Glomerular visceral epithelial cell (primary cell): ENCODE results near the gene CARM1.
"Not testable (repeated sequence)": the region's sequence is repeated elsewhere in the genome, so short reads cannot be mapped to it uniquely, and the experiment has no call there.

ENCODE experiments used
- DNase-seq: peaks from one replicate; pipeline ENCODE4 v3.0.0-alpha.2; 2016; ENCODE audit errors: extremely low spot score

Gene CARM1

DNA sequence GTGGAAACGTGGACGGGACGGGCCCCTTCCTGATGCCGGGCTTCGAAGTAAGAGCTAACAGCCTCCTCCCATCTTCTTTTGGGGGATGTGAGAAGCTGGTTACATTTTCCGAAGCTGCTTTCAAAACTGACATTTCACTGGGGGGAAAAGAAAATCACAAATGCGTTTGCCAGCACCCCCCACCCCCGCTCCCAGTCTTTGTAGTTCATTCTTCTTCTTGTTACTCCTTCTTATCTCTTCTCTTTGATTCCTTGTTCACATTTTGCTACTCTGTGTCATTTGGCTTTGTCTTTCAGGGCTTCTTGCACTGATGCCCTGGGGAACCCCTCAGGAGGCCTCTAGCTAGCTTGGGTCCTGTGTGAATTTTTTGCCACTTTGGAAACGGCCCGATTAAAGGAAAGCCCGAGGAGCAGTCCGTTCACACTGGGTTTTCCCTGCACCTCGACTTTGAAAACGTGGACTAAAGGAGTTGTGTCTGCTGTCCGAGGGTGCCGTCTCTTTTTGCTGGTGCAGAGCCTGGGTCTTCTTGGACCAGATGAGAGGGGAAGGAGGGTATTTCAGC, 1.3 kb downstream of the CARM1 start:
- no peak for DNase-seq

DNA sequence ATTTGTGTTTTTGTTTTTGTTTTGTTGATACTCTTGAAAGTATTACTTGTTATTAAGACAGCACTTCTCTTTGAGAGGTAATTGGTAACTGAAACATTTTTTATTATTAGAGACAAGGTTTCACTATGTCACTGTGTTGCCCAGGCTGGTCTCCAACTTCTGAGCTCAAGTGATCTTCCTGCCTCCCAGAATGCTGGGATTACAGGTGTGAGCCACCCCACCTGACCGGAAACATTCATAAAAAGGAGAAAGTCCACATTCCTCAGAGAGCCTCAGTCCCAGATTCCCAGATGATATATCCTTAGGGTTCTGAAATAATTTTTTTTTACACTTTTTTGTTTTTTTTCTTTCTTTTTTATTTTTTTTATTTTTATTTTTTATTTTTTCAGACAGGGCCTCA, 2.7 kb downstream of the CARM1 start:
- no peak for DNase-seq

DNA sequence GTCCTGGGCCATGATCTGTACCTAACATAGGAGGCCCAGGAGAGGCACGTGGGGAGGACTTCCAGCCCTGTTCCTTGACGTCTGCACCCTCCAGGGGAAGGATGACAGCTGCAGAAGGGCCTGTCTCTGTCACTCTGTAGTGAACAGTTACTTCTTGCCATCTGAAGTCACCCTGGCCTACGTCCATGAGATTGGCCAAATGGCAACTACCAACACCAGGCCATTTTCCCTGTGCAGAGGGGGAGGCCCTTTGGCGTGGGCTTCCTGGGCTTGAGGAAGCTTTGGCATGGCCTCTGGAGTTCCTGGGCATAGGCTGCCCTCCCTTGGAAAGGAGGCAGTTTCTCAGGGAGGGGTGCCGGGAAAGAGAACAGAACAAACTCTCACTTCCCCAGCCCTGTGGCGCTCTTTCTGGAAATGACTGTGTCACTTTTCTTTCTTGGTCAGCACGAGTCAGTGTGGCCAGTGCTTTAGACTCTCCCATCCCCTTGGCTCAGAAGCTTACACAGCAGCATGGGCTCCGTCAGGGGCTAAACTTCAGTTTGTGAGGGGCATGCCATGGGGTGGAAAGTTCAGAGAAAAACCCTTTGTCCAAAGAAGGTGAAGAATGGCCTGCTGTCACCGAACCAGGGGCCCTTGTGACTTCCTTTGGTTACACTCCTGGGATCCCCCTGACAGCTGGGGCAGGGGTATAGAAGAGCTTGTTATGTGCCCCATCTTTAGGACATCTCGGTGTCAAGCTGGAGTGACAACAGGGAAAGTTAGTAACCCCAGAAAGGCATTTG, 5.3 kb downstream of the CARM1 start:
- DNase-seq: no peak

DNA sequence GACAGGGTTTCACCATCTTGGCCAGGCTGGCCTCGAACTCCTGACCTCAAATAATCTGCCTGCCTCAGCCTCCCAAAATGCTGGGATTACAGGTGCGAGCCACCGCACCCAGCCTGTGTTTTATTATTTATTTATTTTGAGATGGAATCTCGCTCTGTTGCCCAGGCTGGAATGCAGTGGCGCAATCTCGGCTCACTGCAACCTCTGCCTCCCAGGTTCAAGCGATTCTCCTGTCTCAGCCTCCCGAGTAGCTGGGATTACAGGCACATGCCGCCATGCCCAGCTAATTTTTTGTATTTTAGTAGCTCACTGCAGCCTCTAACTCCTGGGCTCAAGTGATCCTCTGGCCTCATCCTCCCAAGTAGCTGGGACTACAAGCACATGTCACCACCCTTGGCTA, 6.3 kb downstream of the CARM1 start:
- DNase-seq: not testable (repeated sequence)

DNA sequence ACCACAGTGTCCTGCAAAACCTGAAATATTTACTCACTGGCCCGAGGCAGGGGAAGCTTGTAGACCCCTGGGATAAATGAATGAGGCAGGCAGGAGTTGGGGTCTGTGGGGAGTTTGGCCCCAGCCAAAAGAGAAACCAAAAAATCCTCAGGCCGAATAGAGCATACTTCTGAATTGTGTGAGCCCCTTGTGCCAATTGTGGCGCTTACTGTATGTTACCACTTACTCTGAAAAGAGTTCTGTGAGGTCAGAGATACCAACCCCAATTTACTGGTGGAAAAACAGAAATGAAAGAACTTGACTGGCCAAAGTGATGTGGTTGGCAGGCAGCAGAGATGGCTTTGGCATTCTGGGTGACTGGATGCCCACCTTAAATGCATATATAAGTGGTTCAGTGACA, 6.9 kb downstream of the CARM1 start:
- no peak for DNase-seq

DNA sequence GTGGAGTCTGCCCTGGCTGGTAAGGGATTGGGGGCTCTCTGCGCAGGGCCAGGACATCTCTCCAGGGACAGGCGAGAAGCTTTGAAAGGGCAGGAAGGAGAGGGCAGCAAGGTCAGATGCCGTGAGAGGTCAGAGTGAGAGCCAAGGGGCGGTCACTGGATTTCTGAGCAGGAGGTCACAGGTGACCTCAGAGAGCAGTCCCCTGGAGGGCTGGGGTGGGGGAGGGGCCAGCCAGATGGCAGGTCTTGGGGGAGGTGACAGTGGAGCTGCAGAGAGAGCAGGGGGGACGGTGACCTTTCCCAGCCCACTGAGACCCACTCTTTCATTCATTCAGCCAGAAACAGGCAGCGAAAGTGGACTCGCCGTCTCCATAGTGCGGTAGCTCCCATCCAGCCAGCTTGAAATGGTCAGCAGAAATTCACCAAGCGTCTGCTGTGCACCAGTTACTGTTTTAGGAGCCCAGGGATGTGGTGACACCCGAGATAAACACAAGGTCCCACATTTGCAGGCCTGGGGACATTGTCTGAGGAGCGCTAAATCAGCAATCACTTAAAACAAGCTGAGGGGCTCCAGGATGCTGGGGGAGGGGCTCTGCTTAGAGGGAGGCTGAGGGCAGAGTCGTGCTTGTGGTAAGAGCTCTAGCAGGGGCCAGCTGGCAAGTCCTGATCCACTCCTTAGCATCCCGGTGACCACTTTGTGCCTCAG, 10.2 kb downstream of the CARM1 start:
- DNase-seq: no peak

DNA sequence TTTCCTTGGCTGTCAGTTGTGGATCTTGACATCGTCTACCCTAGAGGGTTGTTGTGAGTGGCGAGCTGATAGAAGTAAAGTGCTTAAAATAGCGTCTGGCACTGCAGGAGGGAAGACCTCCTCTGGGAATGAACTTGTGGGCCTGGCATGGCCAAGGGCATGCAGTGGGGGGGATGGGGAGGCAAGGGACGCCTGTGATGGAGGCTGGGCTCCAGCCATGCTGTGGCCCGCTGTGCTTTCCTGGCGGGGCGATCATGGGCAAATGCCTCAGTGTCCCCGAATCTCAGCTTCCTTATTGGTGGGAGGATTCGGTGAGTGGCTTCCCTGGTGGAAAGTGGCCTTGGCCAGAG, 10.7 kb downstream of the CARM1 start:
- DNase-seq: no peak

DNA sequence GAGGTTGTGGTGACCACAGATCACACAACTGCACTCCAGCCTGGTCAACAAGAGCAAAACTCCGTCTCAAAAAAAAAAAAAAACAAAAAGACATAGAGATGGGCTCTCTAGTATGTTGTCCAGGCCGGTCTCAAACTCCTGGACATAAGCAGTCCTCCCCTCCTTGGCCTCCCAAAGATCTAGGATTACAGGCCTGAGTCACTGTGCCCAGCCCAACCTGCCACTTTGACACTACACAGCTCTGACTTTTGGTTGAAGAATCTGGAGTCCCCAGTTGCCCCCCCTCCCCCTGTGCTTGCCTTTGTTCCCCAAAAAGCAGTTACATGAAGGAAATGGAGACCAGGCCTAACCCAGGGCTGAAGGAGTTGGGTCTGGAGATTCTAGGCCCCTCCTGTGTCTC, 12.9 kb downstream of the CARM1 start:
- DNase-seq: no peak

DNA sequence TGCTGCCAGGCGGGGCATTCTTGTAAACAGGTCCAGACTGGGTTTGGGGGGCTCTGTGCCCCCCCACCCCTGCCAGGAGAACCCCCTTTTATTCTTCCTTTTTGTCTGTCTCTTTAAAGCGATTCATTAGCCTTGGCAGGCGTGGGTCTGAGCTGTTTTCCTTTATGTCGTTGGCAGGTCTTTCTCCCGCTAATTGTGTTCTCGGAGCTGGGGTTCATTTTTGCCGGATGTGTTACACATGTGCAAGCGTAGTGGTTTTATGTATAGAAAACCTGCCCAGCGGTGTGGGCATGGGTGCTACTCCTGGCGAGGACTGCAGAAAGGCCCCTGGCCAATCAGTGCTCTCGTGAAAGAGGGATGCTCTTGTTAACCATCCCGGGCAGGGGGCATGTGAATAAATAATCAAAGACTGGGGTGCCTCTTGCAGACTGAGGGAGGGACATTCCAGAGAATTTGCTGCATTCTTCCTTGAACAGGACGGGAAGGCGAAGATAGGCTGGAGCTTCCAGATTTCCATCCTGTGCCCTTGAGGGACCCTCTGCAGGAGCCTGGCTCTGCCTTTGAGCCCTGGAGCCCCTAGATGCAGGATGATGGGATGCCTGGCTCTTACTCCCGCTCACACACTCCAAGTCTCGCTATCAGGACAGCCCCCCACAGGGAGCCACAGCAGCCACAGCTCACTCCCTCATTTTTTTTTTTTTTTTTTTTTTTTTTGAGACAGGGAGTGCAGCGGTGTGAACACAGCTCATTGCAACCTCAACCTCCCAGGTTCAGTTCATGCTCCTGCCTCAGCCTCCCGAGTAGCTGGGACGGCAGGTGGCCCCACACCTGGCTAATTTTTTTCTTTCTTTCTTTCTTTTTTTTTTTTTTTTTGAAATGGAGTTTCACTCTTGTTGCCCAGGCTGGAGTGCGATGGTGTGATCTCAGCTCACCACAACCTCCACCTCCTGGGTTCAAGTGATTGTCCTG, 14.1 kb downstream of the CARM1 start:
- no peak for DNase-seq

DNA sequence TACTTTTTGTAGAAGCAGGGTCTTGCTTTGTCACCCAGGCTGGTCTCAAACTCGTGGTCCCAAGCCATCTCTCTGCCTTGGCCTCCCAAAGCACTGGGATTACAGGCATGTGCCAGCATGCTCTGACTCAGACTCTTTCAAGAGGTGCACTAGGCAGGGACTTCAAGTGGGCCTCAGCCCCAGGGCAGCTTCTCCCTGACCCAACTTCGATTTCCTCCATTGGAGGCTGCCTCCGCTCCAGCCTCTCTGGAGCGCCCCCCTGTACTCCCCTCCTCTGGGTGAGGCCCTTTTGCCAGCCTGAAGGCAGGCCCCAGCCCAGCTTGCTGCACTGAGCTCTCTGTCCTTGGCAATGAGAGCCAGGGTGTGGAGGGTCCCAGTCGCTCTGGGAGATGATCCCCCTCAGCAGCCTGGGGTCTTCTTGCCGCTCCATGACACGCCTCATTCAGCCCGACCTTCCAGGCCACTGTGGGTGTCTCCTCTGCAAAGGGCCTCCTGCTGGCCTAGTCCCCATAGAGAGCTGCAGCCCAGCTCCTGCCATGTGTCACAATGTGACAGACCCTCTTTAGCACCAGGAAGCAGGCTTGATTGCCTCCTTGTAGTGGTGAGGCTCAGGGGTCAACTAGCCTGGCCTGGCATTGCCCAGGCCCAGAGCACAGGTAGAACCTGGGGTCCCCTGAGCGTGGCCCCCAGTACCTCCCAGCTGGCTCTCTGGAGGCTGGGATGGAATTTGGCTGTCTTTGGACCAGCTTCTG, 16.4 kb downstream of the CARM1 start:
- no peak for DNase-seq

DNA sequence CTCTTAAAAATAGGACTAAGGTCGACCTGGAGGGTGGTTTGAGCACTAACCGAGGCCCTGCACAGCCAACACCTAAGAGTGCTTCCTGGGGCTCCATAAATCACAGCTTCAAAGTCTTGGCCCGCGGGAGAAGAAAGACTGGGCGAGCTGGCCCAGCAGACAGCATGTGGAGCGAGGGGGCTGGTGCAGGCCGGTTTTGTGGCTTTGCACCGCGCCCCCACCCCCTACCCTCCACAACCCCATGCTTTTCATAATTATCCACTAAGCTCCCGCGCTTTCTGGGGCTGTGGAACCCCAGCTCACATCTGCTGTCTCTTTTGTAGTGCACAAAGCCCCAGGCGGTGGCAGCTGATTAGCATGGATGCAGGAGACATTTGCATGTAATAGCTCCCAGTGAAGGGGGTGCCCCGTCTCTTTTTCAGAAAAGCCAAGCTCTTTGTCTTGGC, 17.1 kb downstream of the CARM1 start:
- no peak for DNase-seq

DNA sequence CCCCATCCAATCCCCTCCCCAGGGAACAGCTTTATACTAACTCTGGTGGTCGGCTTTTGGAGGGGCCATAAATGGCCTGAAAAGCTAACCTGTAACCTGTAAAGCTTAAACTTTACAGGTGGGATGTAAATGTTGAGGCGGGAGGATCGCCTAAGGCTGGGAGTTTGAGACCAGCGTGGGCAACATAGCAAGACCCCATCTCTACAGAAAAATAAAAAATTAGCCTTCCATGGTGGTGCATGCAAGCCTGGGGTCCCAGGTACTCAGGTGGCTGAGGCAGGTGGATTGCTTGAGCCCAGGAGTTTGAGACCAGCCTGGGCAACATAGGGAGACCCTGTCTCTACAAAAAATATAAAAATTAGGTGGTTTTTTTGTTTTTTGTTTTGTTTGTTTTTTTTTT, 18.5 kb downstream of the CARM1 start:
- DNase-seq: no peak

DNA sequence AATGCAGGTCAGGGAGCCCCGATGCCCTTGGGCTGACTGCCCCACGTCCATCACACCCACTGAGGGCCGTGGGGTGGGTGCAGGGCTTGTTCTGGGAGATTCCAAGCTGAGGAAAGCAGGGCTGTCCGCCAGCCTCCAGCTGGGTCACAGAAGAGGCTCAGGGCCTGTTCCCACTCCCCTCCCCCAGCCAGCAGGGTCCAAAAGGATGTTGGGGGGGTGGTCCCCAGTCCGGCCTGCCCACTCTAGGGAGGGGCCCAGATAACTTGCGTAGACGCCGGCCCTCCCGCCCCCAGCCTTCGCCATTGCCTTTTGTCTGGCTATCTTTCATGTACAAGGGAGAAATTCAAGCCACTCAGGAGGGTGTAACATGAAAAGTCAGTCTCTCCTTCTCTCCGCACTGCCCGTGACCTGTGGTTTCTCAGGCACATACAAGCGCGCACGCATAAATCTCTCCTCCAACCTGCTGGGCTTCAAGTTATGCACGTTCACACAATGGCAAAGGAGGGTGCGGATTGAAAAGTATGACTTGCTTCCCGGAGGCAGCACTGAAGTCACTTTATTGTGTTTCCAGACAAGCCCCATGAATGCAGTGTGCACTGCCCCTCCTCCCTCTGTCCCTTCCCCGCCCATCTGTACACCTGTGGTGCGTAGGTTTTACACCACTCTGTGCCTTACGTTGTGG, 20.2 kb downstream of the CARM1 start:
- DNase-seq: no peak

DNA sequence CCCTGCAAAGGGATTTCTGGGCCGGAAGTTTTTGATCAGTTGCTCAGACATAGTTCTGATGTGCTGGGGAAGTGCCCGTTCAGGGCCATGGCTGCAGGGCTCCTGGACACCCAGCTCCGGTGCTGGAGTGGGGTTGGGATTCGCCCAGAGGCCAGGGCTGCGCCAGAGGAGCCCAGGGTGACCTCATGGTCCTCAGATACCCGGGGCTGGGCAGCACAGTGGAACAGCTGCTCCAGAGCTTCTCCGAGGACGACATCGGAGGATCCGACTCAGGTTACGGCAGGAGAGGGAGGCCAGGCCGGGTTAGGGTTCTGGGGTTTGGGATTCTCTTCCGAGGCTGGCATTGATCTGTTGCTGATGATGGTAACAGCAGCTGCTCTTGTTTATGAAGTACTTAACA, 20.9 kb downstream of the CARM1 start:
- no peak for DNase-seq

DNA sequence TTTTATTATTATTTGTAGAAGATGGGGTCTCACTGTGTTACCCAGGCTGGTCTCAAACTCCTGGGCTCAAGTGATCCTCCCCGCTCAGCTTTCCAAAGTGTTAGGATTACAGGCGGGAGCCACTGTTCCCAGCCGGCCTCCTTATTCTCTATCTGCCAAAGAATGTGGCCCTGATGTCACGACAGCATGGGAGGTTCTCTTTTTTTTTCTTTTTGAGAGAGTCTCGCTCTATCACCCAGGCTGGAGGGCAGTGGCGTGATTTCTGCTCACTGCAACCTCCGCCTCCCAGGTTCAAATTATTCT, 23.5 kb downstream of the CARM1 start:
- no peak for DNase-seq

DNA sequence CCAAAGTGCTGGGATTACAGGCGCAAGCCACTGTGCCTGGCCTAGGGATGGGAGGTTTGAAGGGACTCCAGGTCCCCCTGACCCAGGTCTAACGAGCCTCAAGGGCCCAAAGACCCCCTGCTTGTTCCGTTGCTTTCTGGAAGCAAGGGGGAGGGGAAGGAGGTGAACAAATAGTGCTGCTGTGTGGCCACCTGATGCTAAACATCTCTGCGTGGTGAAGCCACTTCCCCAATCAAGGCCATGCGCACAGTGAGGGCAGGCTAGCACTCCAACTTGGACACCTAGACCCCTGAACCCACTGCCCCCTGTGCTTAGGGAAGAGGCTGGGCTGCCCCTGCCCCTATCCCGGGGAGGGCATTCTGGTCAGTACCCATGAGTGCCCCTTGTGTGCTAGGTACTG, 24.0 kb downstream of the CARM1 start:
- DNase-seq: no peak

DNA sequence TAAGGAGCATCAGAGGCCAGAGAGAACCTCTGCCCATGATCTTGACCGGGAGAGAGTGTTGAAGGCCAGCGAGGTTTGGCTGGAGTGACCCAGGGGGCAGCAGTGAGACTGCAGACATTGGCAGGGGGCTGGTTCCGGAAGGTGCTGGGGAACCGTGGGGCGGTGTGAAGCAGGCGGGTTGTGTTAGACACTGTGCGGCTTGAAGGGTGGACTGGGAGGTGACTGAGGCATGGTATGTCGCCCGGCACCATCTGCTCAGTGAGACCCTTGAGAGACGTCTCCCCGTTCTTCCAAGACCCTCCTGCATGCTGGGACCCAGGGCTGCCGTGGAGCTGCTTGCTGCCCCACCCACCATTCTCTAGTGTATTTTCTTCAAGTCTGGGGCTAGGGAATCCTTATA, 24.6 kb downstream of the CARM1 start:
- DNase-seq: no peak

DNA sequence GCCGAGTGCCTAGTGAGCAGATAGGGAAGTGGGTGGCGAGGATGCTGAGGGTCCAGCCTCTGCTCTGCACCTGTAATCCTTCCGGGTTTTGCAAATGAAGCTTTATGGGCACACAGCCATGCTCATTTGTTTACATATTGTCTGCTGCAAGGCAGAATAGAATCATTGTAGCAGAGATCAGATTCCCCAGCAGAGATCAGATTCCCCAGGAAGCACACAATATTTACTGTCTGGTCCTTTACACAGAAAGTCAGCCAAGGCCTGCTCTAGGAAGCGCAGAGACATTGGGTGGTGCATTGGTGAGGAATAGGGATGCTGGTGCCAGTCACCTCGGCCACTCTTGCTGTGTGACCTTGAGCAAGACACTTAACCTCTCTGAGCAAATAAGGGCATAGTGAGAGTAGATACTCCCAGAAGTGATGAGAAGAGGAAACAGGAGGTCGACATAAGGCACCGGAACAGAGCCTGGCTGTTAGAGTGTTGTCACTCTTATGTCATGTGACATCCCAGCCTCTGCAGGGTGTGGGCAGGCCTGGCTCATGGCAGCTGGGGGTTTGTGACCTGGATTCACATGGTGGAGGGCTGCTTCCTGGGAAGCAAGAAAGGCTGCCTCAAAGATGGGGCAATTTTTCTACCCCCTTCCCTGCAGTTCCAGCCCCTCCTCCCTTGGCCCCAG, 25.6 kb downstream of the CARM1 start:
- no peak for DNase-seq

DNA sequence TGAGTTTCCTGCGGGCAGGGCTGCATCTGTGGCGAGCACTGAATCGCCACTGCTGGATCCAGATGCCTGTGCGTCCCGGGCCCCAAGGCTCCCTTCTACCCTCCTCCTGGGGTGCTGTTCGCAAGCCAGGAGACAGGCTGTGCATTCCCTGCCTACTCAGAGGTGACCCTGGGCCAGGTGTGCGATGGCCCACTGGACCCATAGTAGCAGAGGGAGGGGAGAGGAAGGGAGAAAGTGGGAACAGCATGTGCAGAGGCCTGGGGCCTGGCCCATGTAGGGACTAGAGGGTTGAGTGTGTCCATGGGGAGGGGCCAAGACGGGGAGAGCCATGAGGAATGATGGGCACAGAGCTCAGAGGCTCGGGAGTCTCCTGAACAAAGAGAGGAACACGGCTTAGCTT, 27.3 kb downstream of the CARM1 start:
- DNase-seq: no peak

DNA sequence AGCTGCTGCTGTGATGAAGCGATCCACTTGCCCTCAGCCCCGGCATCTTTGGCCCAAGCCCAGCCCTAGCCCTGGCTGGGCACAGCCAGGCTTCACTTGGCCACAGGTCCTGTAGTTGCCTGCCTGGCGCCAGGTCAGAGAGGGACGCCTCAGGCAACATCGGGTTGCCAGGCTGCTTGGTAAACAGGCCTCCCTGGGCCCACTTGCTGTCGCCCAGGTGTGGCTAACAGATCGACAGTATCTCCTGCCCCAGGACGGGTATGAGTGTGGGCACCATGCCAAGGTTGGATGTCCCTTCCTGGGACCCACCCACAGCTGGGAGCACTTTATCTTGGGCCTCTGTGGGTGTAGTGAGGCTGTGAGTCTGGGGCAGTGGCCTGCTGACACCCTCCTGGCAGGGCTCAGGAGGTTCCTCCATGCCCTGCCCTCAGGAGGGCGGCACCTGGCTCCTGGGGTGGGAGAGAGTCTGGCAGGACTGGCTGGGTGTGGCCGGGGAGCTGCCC, 27.8 kb downstream of the CARM1 start:
- no peak for DNase-seq
